Ovary (tissue), 9 donors: ENCODE results near the gene GDAP1L1. TPM values are rescaled to one million over a fixed set of nuclear protein-coding genes. Genes with fewer than 3 reads are reported as not detected.
"Not testable (repeated sequence)": the region's sequence is repeated elsewhere in the genome, so short reads cannot be mapped to it uniquely, and the experiment has no call there.

Experiments used
- DNase-seq, 5 donors: peaks; one replicate each; pipeline ENCODE4 v3.0.0-alpha.2; 2019 to 2020
- H3K27ac ChIP-seq, 2 donors: fragments of 200-600 bp; one replicate each; pipeline versions ENCODE4 v1.5.1 to v1.8.0; 2019 to 2022
- H3K27me3 ChIP-seq: fragments of 200-600 bp; one replicate; pipeline ENCODE4 v1.8.0; 2022
- H3K36me3 ChIP-seq: fragments of 200-600 bp; sonication (generic); one replicate; pipeline ENCODE4 v1.5.1; 2019
- H3K4me1 ChIP-seq: one replicate; pipeline ENCODE4 v1.8.1; 2013; ENCODE audit warnings: mild to moderate bottlenecking, moderate library complexity; ENCODE audit not compliant: insufficient read depth
- H3K4me3 ChIP-seq: fragments of 200-600 bp; sonication (generic); one replicate; pipeline ENCODE4 v1.5.1; 2017
- H3K9me3 ChIP-seq, 2 donors: fragments of 200-600 bp in 1 of 2; sonication (generic) in 1 of 2; one replicate each; pipeline versions ENCODE4 v1.5.1 to v1.8.1; 2013 to 2019; ENCODE audit warnings: mild to moderate bottlenecking in 1 of 2, moderate library complexity in 1 of 2
- CTCF ChIP-seq, 3 donors: fragments of 450-650 bp in 2 of 3; fragments of 200-600 bp in 1 of 3; IDR thresholded peaks; one replicate each; pipeline versions ENCODE4 v1.5.1 to v1.8.0; 2016 to 2022; ENCODE audit warnings: antibody characterized with exemption in 3 of 3, mild to moderate bottlenecking in 1 of 3
- EP300 ChIP-seq: sonication (generic); formaldehyde crosslinking; IDR thresholded peaks from one replicate; pipeline ENCODE4 v1.6.1; 2017; ENCODE audit warnings: antibody characterized with exemption
- POLR2A ChIP-seq: fragments of 450-650 bp; IDR thresholded peaks from one replicate; pipeline ENCODE4 v1.6.1; 2017; ENCODE audit warnings: antibody characterized with exemption, mild to moderate bottlenecking, moderate library complexity
- WGBS, 3 donors: extraction: QIAGEN DNeasy Blood & Tissue Kit in 1 of 3; methylation state at CpG; one replicate each; pipeline versions ENCODE4 v1.1.5 to v1.1.7; 2013 to 2017; 5-methylcytosine and 5-hydroxymethylcytosine counted together
- intact Hi-C, 4 donors: fragments of 100-400 bp; cut with DNase I; formaldehyde crosslinking; loops; one replicate each; pipeline versions ENCODE4 v1.11.0 to v1.15.1; 2022 to 2023
- polyA plus RNA-seq, 2 donors: library from polyadenylated mRNA; stranded (reverse); fragments of 200-250 nt in 1 of 2; fragments of 350-450 nt in 1 of 2; fragmentation: Illumina TruSeq in 1 of 2; extraction: RNeasy Lipid Tissue Mini Kit (QIAGEN cat#74804) in 1 of 2; gene quantifications; one replicate each; pipeline ENCODE4 v1.2.3, GENCODE V29; 2013 to 2014
- total RNA-seq, 7 donors: library from RNA; depleted of rRNA in 2 of 7; stranded (reverse); fragments of >200 nt in 2 of 7; fragmentation: NEBNext Ultra II Directional in 3 of 7; extraction: Animal tissue kit (Norgen Biotek cat#: 25700) in 3 of 7; gene quantifications; one replicate each; pipeline versions ENCODE4 v1.1.0 to v1.2.4, GENCODE V29; 2016 to 2023
- donor health status: DM: no; HTN: no; CAD: no; lungs with moderate emphysema.
- donor health status: DM: no; HTN: no; CAD: no.
- donor health status: Bipolar disorder and iron deficiency.
- donor health status: DM: yes; HTN: yes; CAD: no.
- donor health status: DM: no; HTN: no; CAD: no.
- donor health status: DM: yes; HTN: yes; CAD: no.

GDAP1L1 gene
- total and polyA plus RNA-seq, 9 donors: 0.72 to 3.3 (median 1.6) TPM

DNA sequence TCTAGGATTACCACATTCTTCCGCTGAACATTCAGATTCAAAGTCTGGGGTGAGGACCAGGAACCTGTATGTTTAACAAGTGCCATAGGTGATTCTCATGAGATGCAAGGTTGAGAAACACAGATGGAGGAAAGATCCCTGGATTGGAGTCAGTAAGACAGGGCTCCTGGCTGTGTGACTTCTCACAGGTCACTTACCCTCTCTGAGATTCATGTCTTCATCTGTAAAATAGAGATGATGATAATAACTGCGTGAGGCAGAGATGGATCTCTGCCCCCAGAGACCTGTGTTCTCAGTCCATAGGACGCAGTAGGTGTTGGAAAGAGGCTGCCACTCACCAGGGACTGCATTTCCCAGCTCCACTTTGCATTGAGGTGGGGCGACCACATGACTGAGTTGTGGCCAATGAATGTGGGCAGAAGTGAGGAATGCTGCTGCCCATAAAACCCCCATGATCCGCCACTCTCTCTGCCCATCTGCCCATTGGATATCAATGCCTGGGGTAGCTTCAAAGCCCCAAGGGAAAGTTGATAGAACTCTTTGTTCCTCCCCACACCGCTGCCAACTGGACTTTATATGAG lies 13.6 kb upstream of the GDAP1L1 start:
- Histone ChIP-seq H3K27me3 (no peaks in the 10 kb centered on the region), H3K36me3 (no peaks in the 10 kb centered on the region), H3K4me3 (no peak overlapping the region), H3K27ac (no peak overlapping the region), H3K4me1 (no peaks in the 10 kb centered on the region), H3K9me3 (no peaks in the 10 kb centered on the region)
- TF ChIP-seq EP300 (no peak), CTCF (IDR thresholded peaks at IDR 0.05) (no peak), POLR2A (no peak)
- WGBS, 3 donors: 90 to 96% (median 92%) methylated on average over 6 of the region's 6 CpGs
- DNase-seq: no peak
- intact Hi-C loops: loop anchor here in 1 of 4 donors (10.0 kb wide), 1 partner anchor 1109 kb away; no protein-coding TSS in a partner anchor

DNA sequence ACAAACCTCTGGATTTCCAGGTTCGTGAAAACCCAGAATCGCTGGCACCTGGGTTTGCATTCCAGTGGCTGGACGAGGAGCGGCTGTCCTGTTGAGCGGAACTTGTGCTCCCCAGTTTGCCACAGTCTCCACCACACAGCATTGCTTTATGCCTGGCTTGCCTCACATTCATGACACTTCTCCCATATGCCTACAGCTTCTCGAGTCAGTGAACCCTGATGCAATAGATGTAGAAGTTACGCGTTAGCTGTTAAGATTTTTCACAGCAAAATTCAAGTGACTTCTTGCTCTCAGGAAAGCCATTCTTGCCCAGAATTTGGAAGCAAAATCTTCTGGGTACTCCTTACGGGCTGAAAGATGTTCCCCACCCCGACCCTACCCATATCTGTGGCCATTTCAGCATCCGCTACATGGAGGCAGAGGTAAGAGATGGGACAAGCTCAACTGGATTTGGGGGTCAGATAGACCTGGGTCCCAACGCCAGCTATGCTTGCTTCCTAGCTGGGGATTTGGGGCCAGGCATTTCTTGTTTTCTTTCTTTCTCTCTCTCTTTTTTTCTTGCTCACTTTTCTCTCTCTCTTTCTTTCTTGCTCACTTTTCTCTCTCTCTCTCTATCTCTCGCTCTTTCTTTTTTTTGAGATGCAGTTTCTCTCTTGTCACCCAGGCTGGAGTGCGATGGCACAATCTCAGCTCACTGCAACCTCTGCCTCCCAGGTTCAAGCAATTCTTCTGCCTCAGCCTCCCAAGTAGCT lies 12.4 kb upstream of the GDAP1L1 start:
- Histone ChIP-seq H3K4me3 (no peak overlapping the region), H3K27ac (no peak overlapping the region), H3K27me3 (no peaks in the 10 kb centered on the region), H3K4me1 (no peaks in the 10 kb centered on the region), H3K36me3 (no peaks in the 10 kb centered on the region), H3K9me3 (no peaks in the 10 kb centered on the region)
- DNase-seq: no peak
- intact Hi-C loops: loop anchor here in 1 of 4 donors (10.0 kb wide), 1 partner anchor 1110 kb away; no protein-coding TSS in a partner anchor
- 90 to 93% (median 92%) methylated on average over 14 of the region's 14 CpGs for WGBS, 3 donors
- TF ChIP-seq CTCF (IDR thresholded peaks at IDR 0.05) (no peak), EP300 (no peak), POLR2A (no peak)

DNA sequence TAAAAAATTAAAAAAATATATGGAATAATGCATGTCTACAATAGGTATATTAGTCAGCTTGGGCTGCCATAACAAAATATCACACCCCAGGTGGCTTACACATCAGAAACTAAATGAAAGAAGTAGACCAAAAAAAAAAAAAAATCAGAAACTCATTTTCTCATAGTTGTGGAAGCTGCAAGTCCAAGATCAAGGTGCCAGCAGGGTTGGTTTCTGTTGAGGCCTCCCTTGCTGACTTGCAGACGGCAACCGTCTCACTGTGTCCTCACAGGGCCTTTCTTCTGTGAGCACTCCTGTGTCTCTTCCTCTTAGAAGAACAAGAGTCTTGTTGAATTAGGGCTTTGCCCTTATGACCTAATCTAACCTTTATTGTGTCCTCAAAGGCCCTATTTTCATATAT lies 11.4 kb upstream of the GDAP1L1 start:
- H3K4me3 ChIP-seq: no peak overlapping the region
- no peak for TF ChIP-seq EP300
- DNase-seq: no peak
- no peaks in the 10 kb centered on the region for H3K27me3 ChIP-seq
- H3K4me1 ChIP-seq: no peaks in the 10 kb centered on the region
- H3K36me3 ChIP-seq: no peaks in the 10 kb centered on the region
- 96 to 100% (median 98%) methylated on average over 2 of the region's 2 CpGs for WGBS, 3 donors
- intact Hi-C loops: loop anchor here in 1 of 4 donors (10.0 kb wide), 1 partner anchor 1111 kb away; no protein-coding TSS in a partner anchor
- H3K9me3 ChIP-seq: no peaks in the 10 kb centered on the region
- H3K27ac ChIP-seq: no peak overlapping the region

- not testable (repeated sequence) for H3K36me3 ChIP-seq, H3K4me3 ChIP-seq, DNase-seq, H3K27ac ChIP-seq, H3K27me3 ChIP-seq, H3K4me1 ChIP-seq, H3K9me3 ChIP-seq
- 65 to 76% (median 72%) methylated on average over 2 of the region's 2 CpGs for WGBS, 3 donors
- intact Hi-C loops: loop anchor here in 1 of 4 donors (10.0 kb wide), 1 partner anchor 1112 kb away; no protein-coding TSS in a partner anchor
These were observed 10.3 kb upstream of the GDAP1L1 start for GRCh38 chr20:44236840-44237239.

GRCh38 chr20:44241796-44242195 lies 5.3 kb upstream of the GDAP1L1 start:
- 95 to 96% (median 96%) methylated on average over 2 of the region's 2 CpGs for WGBS, 3 donors
- H3K4me1 ChIP-seq: no peaks in the 10 kb centered on the region
- no peak for DNase-seq
- no peaks in the 10 kb centered on the region for H3K27me3 ChIP-seq
- no peaks in the 10 kb centered on the region for H3K9me3 ChIP-seq
- TF ChIP-seq POLR2A: no peak
- TF ChIP-seq CTCF (IDR thresholded peaks at IDR 0.05): no peak
- TF ChIP-seq EP300: no peak
- no peak overlapping the region for H3K27ac ChIP-seq
- no peaks in the 10 kb centered on the region for H3K36me3 ChIP-seq
- H3K4me3 ChIP-seq: no peak overlapping the region
- intact Hi-C loops: no loop called here
